Natural killer cell (primary cell): ENCODE measurements around the gene SLC6A19. TPM values are rescaled to one million over a fixed set of nuclear protein-coding genes. Genes with fewer than 3 reads are reported as not detected.

Experiments used
- ATAC-seq, 3 donors: fragments of 150-1000 bp in 2 of 3; fragments of 200-7000 bp in 1 of 3; cut with Tn5 transposase; 1 replicate in 1 of 3; 2 replicates in 2 of 3; pipeline ENCODE4 v1.10.0; 2021; ENCODE audit warnings: mild to moderate bottlenecking in 2 of 3, moderate library complexity in 2 of 3
- DNase-seq, 2 donors: peaks; one replicate each; pipeline versions ENCODE4 v3.0.0 to v3.0.0-alpha.2; 2013 to 2021; ENCODE audit warnings: mixed read lengths in 1 of 2
- H3K27ac ChIP-seq: one replicate; pipeline ENCODE4 v1.5.1; 2013; ENCODE audit warnings: mild to moderate bottlenecking, low read length
- H3K27me3 ChIP-seq: one replicate; pipeline ENCODE4 v1.6.1; 2013; ENCODE audit warnings: low read length; ENCODE audit not compliant: control insufficient read depth, insufficient read depth
- H3K36me3 ChIP-seq: one replicate; pipeline ENCODE4 v1.6.1; 2013; ENCODE audit warnings: low read length; ENCODE audit not compliant: control insufficient read depth, insufficient read depth
- H3K4me1 ChIP-seq: one replicate; pipeline ENCODE4 v1.6.1; 2013; ENCODE audit warnings: low read length; ENCODE audit not compliant: control insufficient read depth, insufficient read depth
- H3K4me3 ChIP-seq: one replicate; pipeline ENCODE4 v1.5.1; 2013; ENCODE audit warnings: low read length
- H3K9me3 ChIP-seq: one replicate; pipeline ENCODE4 v1.6.1; 2013; ENCODE audit warnings: low read length; ENCODE audit not compliant: control insufficient read depth, insufficient read depth
- H3K27ac Mint-ChIP-seq, 2 donors: one replicate each; pipeline ENCODE4 v1.8.0; 2022; ENCODE audit warnings: mild to moderate bottlenecking in 2 of 2, mixed read lengths in 2 of 2, moderate library complexity in 1 of 2
- H3K27me3 Mint-ChIP-seq, 2 donors: one replicate each; pipeline ENCODE4 v1.8.0; 2022; ENCODE audit warnings: low read depth in 2 of 2, mixed read lengths in 2 of 2
- H3K36me3 Mint-ChIP-seq: one replicate; pipeline ENCODE4 v1.8.0; 2022; ENCODE audit warnings: mixed read lengths
- H3K4me1 Mint-ChIP-seq, 2 donors: one replicate each; pipeline ENCODE4 v1.8.0; 2022; ENCODE audit warnings: mixed read lengths in 2 of 2
- H3K4me3 Mint-ChIP-seq: one replicate; pipeline ENCODE4 v1.8.0; 2022; ENCODE audit warnings: mild to moderate bottlenecking, moderate library complexity, mixed read lengths
- H3K9me3 Mint-ChIP-seq, 2 donors: one replicate each; pipeline ENCODE4 v1.8.0; 2022; ENCODE audit warnings: mixed read lengths in 2 of 2
- WGBS: methylation state at CpG from one replicate; pipeline ENCODE4 v1.1.7; 2013; ENCODE audit warnings: missing lambda C conversion rate; ENCODE audit not compliant: insufficient coverage; 5-methylcytosine and 5-hydroxymethylcytosine counted together
- intact Hi-C: fragments of 100-400 bp; cut with micrococcal nuclease; formaldehyde crosslinking; loops from one replicate; pipeline ENCODE4 v1.14.2; 2022
- total RNA-seq, 4 donors: library from RNA; stranded (reverse); fragments of 120-200 nt in 1 of 4; gene quantifications; one replicate each; pipeline versions ENCODE4 v1.2.3 to v1.2.4, GENCODE V29; 2013 to 2022
- TF ChIP-seq, protein P1 (sequence below): fragments of 200-600 bp; IDR thresholded peaks from one replicate; pipeline ENCODE4 v1.8.0; 2022; ENCODE audit warnings: antibody characterized with exemption

Gene SLC6A19
- total RNA-seq, 3 donors from 2014 or later (not counting 1 experiment from before 2014, with no cell fraction given) = not detected

DNA sequence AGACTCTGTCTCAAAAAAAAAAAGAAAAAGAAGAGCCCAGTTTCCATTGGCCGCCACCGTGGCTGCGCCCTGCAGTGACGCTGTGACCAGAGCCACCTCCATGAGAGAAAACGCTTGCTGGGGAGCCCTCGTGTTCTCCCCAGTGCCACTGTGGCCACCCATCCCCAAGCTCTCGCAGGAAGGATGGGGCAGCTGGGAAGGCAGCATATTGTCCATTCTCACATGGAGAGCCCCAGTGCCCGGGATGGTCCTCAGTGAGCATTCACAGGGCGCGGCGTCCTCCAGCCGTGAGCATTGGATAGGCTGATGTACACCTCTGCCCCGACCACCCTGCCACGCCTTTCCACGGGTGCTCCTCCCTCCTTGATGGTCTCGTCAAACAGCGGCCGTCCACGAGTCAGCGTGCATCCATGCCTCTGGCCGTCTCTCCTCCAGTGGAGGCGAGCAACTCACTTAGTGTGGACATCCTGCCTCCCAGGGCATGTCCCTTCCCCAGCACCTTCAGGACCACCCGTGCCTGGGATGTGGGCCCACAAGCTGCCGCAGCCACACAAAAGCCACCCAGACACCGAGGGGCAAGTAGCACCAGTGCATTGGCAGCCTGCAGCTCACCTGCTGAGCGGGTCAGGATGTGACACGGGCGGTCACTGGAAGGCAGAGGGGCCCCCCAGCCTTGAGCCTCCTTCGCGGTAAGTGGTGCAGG lies 23.4 kb upstream of the SLC6A19 start:
- DNase-seq = no peak
- TF ChIP-seq, protein P1, sequence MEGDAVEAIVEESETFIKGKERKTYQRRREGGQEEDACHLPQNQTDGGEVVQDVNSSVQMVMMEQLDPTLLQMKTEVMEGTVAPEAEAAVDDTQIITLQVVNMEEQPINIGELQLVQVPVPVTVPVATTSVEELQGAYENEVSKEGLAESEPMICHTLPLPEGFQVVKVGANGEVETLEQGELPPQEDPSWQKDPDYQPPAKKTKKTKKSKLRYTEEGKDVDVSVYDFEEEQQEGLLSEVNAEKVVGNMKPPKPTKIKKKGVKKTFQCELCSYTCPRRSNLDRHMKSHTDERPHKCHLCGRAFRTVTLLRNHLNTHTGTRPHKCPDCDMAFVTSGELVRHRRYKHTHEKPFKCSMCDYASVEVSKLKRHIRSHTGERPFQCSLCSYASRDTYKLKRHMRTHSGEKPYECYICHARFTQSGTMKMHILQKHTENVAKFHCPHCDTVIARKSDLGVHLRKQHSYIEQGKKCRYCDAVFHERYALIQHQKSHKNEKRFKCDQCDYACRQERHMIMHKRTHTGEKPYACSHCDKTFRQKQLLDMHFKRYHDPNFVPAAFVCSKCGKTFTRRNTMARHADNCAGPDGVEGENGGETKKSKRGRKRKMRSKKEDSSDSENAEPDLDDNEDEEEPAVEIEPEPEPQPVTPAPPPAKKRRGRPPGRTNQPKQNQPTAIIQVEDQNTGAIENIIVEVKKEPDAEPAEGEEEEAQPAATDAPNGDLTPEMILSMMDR = no peak
- Histone ChIP-seq H3K27ac (no peak overlapping the region), H3K36me3 (no peaks in the 10 kb centered on the region), H3K27me3 (no peaks in the 10 kb centered on the region), H3K4me1 (peaks cover 14% of the 10 kb centered on the region), H3K4me3 (no peak overlapping the region), H3K9me3 (no peaks in the 10 kb centered on the region)
- Mint-ChIP-seq H3K27ac (no peak overlapping the region), H3K4me1 (peaks cover 8 to 10% of the 10 kb centered on the region in 2 donors), H3K4me3 (no peak overlapping the region), H3K9me3 (no peaks in the 10 kb centered on the region), H3K36me3 (no peaks in the 10 kb centered on the region), H3K27me3 (no peaks in the 10 kb centered on the region)
- 88% methylated on average over 30 of the region's 30 CpGs for WGBS
- intact Hi-C loops = no loop called here
- no peak for ATAC-seq

DNA sequence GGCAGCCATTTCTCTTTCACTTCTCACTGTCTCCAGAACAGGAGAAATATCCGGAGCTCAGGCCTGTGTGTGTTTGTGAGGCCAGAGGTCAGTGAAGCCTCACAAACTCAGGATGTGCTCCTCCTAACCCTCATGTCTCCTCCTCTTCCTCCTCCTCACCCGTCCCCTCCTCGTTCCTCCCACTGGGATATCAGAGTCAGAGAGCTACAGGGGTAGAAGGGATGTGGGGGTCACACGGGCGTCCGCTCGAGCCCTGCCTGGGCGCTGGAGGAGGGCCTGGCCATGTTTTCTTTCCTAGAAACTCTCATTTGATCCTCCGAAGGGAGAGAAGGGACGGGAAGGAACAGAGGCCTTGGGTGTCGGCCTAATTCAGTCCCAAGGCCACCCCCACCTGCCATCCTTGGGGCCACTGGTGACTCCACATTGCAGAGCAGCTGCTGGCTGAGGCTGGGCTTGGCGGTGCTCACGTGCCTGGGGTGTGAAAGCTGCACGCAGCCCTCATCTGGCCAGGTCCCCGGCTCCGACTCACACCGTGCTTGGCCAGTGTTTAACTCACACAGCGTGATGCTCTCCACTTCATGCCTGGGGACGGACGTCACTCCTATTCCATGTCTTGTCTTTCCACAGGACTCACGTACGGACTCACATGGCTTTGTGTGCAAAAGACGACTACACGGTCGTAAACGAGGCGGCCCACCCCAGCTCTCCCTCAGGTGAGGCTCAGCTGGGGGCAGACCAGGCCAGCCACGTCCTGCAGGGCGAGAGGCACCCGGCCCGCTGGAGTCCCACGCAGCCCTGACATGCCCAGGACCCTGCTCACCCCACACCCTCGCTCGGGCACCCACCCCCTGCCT lies 22.6 kb upstream of the SLC6A19 start:
- ATAC-seq (no peak), DNase-seq (no peak)
- H3K9me3 ChIP-seq = no peaks in the 10 kb centered on the region
- Mint-ChIP-seq H3K27ac (no peak overlapping the region), H3K27me3 (no peaks in the 10 kb centered on the region), H3K36me3 (no peaks in the 10 kb centered on the region), H3K9me3 (no peaks in the 10 kb centered on the region), H3K4me3 (no peak overlapping the region), H3K4me1 (peaks cover 4 to 7% of the 10 kb centered on the region in 2 donors)
- no peaks in the 10 kb centered on the region for H3K27me3 ChIP-seq
- H3K27ac ChIP-seq = no peak overlapping the region
- peaks cover 7% of the 10 kb centered on the region for H3K4me1 ChIP-seq
- intact Hi-C loops = no loop called here
- TF ChIP-seq, protein P1 = no peak
- H3K4me3 ChIP-seq = no peak overlapping the region
- WGBS = 89% methylated on average over 31 of the region's 34 CpGs
- no peaks in the 10 kb centered on the region for H3K36me3 ChIP-seq

- Histone ChIP-seq H3K9me3 (no peaks in the 10 kb centered on the region), H3K27ac (no peak overlapping the region), H3K4me3 (no peak overlapping the region), H3K36me3 (no peaks in the 10 kb centered on the region), H3K4me1 (peaks cover 1% of the 10 kb centered on the region), H3K27me3 (no peaks in the 10 kb centered on the region)
- intact Hi-C loops = no loop called here
- TF ChIP-seq, protein P1 = no peak
- no peaks in the 10 kb centered on the region for H3K36me3 Mint-ChIP-seq
- H3K4me1 Mint-ChIP-seq = peaks cover 2 to 7% of the 10 kb centered on the region in 2 donors
- H3K9me3 Mint-ChIP-seq = no peaks in the 10 kb centered on the region
- H3K27ac Mint-ChIP-seq = no peak overlapping the region
- H3K4me3 Mint-ChIP-seq = no peak overlapping the region
- 90% methylated on average over 9 of the region's 9 CpGs for WGBS
- DNase-seq (no peak), ATAC-seq (no peak)
- H3K27me3 Mint-ChIP-seq = no peaks in the 10 kb centered on the region
Measured at GRCh38 chr5:1179383-1179715, 22.0 kb upstream of the SLC6A19 start.
